HG03108 (cell line): ENCODE data around the gene ARF1.
"Not testable (repeated sequence)": the region's sequence is repeated elsewhere in the genome, so short reads cannot be mapped to it uniquely, and the experiment has no call there.

Experiments used
- ATAC-seq: cut with Tn5 transposase; IDR thresholded peaks from one replicate; pipeline ENCODE4 v1.9.1; 2021; ENCODE audit warnings: moderate library complexity; ENCODE audit not compliant: unreplicated experiment

The ARF1 gene

DNA sequence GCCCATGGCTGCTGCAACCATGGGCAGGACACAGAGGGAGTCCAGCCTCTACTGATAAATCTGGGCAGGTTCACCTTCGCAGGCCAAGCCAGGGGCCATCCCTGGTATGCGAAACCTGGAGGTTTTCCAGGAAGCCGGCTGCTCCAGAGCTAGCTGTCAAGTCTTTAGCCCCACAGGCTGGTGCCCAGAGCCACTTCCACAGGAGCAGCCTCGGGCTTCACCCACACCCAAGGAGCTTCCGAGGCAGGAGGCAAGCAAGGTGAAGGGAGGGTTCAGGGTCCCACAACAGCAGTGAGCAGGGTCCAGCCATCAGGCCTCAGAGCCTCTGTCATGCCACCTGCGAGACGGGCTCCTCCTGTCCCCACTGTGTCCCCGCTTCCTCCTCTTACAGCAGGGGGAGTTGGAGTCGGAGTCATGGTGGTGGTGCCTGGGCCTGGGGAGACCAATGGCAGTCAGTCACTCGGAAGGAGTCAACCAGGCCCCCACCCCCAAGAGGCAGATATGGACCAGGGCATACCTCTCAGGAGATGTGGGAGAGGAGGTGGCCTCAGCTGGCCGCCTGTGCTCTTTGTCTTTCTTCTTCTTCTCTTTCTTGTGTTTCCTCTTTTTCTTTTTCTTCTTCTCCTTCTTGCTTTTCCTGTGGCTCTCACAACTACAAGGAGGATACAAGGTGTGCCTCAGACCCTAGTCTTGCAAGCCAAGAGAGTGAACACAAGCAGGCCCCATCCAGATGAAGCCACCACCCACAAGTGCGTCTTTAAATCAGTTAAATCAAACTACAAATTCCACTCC is 18.5 kb downstream of the ARF1 start:
- ATAC-seq = no peak

DNA sequence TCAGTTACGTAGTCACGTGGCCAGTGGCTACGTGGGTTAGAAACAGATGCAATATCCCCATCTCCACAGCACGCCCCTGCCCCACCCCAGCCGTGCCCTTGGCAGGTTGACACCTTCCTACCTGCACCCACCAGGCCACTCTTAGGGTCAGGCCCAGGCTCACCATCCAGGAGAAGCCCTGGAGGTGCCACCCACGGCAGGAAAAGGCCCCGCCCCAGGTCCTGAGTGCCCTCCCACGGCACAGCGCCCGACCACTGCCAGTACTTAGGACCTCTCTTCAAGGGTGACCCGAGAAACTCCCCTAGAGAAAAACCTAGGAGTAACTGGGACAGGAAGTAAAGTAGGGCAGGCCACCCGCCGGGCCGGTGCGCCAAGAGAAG is 19.1 kb downstream of the ARF1 start:
- no peak for ATAC-seq

DNA sequence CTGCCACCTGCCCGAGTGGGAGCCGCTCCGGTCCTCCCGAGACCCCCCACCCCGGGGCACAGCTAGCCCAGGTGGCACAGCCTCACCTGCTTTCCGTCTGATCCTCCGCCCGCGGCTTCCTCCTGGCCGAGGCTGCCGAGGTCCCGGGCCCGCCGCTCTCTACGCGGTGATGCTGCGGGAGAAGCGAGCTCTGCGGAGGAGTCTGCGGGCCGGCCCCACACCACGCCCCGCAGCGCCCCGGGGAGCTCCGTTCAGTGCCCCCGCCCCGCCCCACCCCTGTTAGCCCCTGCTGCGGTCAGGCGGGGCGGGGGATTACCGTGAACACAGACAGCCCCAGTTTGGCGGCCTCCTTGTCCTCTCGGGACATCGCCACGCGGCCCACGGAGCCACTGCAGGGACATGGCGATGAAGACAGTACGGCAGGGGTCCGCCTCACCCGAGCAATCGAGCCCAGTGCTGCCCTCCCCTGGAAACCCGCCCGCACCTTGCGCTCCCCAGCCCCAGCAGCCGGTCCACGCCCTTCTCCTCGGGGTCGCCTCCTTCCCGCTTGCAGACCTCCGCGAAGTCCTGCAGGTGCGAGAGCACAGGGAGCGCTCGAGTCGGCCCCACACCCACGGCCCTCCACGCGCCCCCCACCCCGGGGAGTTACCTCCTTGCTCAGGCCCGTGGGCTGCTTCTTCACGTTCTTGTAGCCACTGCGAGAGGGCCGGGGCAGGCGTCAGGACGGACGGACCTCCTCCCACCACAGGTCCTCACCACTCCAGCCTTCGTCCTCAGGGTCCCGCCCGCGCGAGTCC is 19.7 kb downstream of the ARF1 start:
- peak; percentile 1 for ATAC-seq

DNA sequence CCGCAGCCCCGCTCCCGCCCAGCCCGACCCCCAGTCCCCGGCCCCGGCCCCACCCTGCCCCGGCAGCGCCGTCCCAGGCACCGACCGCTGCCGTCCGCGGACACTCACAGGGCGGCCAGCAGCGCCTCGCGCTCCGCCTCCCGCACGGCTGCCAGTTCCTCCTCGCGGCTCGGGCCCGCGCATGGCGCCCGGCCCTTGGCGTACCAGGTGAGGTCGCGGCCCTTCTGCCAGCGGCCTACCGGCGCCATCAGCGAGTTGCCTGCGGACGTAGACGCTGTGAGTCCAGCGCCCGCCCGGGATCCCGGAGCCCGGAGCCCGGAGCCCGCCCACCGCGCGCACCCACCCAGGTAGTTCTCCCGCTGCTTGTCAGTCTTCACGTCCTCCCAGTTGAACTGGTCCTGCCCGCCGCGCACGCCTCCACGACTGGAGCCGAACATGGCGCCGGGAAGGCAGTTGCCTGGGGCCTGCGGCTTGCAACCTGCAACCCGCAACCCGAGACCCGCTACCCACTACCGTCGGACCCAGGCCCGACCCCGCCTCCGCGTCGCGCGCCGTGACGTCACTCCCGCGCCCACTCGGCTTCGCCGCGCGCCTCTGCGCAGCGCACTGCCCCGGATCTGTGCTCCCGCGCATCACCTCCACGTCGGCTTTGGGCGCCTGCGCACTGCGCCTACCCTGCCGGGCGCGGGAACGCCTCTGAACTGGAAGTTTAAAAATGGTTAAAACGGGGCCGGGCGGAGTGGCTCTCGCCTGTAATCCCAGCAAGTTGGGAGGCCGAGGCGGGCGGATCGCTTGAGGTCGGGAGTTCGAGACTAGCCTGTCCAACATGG is 20.5 kb downstream of the ARF1 start, which contains the start of gene C1orf35:
TSS of gene C1orf35 (minus strand) at position 535 of the 830 bp plus-strand sequence. CDS start at position 437, 98 bp downstream.
- ATAC-seq = peak; percentile 61

DNA sequence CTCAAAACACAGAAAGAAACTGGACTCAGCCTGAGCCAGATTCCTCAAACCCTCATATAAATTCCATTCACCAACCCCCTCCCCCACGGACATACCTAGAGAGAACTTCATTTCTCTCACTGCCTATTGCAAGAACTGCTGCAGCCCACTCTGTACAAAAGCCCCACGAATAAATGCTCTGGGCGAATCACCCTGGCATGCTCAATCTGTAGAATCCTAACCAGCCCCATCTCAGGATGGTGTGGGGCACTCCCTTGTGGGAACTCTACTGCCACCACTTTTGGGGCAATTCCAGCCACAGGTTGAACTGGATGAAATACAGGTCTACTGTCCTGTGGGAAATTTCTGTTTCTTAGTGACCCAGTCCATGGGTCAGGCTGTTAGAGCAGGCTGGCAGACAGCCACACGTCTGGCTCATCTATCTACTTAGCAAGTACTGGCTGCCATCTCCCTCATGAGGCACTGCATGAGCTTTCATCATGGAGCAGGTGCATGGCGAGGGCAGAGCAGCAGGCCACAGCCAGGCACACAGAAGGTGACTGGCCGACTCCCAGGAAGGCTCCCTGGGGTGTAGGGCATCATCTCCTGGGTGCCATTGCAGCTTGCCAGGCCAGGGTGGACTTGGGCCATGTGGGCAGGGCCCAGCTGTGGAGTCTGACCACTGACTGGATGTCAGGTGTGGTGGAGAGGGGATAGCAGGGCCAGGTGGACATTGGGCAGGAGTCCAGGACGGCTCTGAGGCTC is 22.2 kb downstream of the ARF1 start:
- ATAC-seq = no peak

DNA sequence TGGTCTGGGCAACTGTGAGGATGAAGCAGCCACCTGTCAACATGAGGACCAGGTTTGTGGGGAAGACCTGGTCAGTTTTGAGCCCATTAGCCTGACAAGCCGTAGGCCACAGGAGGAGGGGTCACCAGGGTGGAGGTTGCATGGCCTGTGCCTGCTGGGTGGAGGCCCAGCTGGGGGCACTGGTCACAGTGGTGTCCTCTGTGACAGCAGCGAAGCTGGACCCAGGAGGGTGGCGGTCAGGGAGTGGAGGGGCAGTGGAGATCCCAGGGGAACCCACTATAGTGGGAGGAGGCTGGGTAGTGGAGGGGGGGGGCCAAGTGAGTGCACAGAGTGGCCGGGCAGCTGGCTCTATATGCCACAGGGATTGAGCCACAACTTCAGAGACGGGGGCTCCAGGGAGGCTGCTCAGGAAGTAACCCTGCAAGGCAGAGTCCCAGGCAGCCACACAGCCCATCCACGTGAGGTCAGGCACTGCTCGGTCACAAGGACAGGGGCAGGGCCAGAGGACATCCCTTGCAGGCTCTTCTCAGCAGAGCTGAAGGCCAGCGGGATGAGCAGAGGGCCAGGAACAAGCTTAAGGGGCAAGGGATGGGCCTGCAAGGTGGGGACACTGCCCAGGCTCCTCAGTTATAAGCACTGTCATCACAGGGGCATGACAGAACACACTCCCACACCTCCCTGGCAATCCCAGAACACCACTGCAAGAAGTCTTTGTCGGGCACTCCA is 22.9 kb downstream of the ARF1 start:
- no peak for ATAC-seq

DNA sequence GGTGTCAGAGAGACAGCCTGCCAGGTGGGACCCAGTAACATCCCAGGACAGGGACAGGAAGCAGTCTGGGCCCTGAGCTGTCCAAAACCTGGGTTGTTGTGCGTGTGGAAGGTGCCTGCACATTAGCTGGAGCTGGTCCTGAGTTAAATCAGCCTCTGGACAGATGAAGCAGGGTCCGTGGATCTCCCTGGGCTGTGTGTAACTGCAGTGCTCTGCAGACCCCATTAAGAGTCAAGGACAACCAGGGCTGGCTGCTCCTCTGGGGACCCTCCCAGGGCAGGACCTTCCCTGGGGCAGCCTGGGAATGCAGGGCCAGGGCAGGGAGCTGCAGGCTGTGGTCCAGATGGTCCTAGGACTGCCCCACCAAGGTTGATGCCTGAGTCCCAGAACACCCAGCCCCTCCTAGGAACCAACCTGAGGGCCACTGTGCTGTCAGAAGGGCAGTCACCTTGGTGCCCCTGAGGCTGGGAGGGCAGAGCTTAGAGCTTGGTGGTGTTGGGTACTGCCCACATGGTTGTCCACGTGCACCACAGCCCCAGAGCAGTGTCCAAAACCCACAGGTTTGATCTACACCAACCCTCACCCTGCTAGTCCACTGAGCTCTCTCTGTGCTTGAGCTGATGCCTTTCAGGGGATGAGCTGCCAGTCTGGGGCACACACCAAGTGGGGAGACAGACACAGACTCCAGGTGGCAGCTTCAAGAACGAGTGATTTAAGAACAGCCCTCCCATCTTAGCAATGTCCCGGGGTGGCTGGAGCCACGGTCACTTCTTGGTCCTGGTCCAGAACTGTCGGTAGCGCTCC is 23.7 kb downstream of the ARF1 start:
- ATAC-seq = no peak

DNA sequence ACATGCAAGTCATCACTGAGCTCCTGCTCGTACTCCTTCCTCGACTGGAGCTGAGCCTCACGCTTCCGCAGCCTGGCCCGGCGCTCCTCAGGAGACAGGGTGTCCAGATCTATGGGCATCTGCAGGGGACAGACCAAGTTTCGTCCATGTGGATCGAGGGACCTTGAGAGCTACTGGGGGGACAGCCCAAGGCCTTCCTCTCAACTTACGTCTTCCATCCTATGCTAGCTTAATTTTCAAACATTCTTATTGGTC is 24.2 kb downstream of the ARF1 start:
- ATAC-seq = no peak

DNA sequence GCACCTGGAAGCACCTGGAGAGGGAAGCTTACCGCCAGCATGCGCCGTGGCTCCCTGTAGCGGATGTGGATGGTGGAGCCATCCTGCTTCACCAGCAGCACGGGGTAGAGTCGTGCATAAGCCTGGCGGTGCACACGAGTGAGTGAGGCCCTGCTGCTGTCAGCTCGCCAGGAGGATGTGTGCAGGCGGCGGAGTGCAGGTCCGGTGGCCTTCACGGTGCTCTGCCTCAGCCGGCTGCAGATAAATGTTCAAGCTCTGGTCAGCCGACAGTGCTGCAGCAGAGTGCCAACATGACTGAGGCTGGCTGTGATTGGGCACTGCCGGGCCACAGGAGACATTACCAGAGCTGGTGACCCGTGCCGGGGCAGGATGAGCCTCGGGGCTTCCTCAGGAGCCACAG is 25.1 kb downstream of the ARF1 start:
- no peak for ATAC-seq

DNA sequence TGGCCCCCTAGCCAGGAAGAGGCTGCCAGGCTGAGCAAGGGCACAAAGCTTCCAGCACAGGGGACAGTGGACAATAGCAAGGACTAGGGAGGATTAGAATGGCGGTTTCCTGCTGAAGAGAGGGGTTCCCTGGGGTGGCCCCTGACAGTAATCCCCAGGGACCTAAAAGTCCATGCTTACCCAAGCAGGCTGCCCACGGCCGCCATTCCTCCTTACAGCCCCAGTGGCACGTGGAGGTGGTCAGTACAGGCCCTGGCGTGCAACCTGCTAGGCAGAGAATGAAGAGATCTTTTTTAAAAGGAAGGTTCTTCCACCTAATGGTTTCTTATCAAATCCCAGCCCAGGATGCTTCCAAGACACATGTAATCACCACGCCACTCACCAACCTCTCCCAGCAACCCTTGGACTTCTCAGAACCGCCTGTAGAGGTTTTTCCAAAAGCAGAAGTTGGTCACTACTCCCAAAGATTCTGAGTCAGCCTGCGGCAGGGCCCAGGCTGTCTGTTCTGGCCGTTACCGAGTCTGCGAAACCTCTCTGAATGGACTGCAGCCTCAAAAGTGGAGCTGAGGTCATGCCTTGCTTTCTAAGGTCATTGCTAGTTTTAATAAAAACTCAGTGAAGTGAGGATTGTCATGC is 25.7 kb downstream of the ARF1 start:
- ATAC-seq = no peak

DNA sequence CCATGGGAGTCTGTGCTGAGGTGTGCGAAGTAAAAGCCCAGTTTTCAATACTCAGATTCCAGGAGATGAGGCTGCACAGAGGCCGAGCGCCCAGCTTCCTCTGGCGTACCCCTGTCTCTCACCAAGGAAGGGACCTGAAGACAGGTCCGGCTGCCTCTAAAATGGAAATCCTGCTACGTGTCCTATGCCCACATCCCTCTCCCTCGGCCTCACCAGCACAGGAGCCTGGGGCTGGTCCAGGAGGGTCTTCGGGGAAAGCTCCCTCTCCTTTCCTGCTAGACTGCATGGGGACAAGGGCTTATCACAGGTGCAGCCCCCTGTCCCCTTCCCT is 26.2 kb downstream of the ARF1 start:
- ATAC-seq = no peak

DNA sequence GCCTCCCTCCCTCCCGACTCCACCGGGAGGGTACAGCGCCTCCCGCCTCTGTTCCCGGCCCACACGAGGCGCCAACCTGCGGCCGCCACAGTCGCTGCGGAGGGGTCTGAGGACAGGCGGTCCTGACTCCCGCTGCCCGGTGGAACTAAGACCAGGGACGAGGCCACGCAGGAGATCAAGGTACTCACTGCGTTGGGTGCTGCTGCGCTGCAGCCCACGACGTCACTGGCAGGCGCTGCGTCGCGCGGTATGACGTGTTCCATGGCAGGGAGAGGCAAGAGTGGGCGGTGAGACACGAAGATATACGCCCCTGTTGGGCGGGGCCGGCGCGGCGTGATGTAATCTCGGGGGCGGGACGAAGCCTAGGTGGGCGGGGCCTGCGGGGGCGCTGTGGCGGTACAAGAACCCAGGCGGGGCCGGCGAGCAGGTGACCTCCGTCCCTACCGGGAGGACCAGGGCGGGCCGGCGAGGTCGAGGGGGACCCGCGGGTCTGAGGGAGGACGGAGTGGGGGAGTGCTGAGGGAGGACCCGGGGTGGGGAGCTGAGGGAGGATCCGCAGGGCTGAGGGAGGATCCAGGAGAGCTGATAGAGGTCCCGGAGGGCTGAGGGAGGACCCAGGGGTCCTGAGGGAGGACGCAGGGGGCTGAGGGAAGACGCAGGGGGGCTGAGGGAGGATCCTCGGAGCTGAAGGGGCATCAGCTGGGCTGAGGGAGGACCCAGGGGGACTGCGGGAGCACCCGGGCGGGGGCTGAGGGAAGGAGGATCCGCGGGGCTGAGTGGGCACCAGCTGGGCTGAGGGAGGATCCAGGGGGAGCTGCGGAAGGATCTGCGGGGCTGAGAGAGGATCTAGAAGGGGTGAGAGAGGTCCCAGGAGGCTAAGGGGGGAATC is 26.8 kb downstream of the ARF1 start, which contains the start of gene MRPL55:
TSS of gene MRPL55 (minus strand) at position 227 of the 889 bp plus-strand sequence. CDS start 1,039 bp downstream, outside the sequence.
- ATAC-seq = peak; percentile 78

DNA sequence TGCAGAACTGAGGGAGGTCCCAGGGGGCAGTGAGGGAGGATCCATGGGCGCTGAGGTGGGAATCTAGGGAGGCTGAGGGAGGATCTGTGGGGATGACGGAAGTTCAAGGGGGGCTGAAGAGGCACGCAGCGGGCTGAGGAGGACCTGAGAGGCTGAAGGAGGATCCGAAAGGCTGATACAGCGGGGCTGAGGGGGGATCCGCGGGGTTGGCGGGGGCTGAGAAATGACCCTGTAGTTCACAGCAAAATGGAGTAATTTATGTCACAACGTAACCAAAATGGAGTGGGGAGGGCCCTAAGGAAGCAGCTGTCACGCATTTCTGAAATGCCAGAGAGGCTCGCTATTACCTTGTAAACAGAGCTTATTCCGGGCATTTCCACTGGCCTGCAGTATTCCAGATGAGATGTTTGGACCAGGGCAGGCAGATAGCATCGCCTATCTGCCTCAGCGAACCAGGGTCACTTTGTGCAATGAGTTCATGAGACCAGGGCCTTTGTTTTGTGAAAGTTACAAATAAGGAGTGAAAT is 27.5 kb downstream of the ARF1 start:
- ATAC-seq = no peak

DNA sequence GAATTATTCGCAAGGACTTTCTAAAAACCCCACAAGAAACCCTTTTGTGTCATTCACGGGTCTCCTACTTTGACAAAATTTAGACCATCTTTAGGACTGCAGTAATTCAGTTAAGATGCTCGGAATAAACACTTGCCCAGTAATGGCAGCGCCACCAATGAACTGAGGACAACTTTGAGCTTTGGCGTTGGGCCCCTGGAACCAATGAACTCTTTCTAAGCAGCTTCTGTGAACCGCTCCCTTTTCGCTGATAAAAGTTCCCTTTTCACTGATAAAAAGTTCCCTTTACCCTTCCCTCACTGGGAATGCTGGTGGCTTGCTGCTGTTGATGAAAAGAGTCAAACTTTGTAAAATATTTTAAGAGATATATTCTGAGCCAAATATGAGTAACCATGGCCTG is 28.0 kb downstream of the ARF1 start:
- ATAC-seq = no peak

DNA sequence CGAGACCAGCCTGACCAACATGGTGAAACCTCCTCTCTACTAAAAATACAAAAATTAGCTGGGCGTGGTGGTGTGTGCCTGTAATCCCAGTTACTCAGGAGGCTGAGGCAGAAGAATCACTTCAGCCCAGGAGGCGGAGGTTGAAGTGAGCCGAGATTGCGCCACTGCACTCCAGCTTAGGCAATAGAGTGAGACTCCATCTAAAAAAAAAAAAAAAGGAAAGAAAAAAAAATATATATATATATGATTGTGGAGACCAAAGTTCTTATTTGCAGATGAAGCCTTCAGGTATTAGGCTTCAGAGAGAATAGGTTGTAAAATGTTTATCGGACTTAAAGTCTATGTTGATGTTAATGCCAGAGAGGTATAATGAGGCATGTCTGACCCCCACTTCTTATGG is 28.8 kb downstream of the ARF1 start:
- not testable (repeated sequence) for ATAC-seq

DNA sequence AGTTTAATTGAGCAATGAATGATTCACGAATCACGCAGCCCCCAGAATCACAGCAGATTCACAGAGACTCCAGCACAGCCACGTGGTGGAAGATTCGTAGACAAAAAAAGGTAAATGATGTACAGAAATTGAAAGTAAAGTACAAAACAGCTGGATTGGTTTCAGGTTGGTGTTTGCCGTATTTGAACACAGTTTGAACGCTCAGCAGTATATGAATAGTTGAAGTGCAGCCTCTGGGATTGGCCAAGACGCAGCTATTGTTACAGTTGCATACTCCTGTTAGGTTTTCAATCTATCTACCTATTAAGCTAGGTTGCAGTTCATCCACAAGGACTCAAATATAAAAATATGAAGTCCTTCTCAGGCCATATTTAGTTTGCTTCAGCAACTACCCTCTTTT is 29.7 kb downstream of the ARF1 start:
- no peak for ATAC-seq

DNA sequence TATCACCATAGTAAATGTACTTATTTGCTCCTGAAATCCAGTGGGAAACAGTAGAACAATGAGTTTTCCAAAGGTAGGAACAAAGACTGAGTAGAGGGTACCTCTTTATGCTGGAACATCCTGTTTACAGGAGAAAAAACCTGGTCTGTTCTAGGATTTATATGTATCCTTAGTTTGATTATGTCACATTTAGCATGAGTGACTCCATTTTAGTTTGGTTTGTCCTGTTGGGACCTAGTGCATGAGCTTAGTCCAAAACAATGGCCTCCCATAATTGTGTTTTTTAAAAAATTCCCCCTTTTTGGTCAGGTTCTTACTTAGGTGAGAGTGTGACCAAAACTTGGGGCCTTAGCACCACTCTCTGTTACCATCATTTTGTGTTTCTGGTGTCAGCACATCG is 30.1 kb downstream of the ARF1 start:
- no peak for ATAC-seq

DNA sequence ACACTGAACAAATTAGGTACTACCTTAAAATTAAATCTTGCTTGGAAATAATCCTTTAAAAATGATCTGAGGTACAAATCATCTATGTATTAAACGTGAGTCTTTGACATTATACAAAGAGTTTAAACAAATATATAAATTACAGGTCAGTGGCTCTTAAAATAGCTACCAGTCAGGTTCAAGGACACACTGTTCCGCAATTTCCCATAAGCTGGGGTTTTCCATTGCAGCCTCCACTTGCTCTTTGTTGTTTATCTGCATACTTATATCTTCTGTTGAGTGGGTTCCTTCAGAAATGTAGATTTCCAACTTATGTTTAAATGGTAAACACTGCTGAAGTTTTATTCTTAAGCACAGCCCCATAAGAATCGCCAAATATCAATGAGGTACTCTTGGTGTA is 32.3 kb downstream of the ARF1 start:
- ATAC-seq = no peak
